GM15510 (cell line): ENCODE data around the gene ZNF273.

ENCODE experiments used
- POLR2A ChIP-seq: IDR thresholded peaks from 3 replicates; pipeline ENCODE4 v1.6.1; 2011; ENCODE audit warnings: borderline replicate concordance; ENCODE audit not compliant: insufficient read length; ENCODE audit errors: extremely low read depth

Gene ZNF273

GRCh38 chr7:64905133-64905532 lies 2.1 kb downstream of the ZNF273 start:
- no peak for TF ChIP-seq POLR2A

- TF ChIP-seq POLR2A, result no peak
Observed at GRCh38 chr7:64905547-64905946, 2.5 kb downstream of the ZNF273 start.

DNA sequence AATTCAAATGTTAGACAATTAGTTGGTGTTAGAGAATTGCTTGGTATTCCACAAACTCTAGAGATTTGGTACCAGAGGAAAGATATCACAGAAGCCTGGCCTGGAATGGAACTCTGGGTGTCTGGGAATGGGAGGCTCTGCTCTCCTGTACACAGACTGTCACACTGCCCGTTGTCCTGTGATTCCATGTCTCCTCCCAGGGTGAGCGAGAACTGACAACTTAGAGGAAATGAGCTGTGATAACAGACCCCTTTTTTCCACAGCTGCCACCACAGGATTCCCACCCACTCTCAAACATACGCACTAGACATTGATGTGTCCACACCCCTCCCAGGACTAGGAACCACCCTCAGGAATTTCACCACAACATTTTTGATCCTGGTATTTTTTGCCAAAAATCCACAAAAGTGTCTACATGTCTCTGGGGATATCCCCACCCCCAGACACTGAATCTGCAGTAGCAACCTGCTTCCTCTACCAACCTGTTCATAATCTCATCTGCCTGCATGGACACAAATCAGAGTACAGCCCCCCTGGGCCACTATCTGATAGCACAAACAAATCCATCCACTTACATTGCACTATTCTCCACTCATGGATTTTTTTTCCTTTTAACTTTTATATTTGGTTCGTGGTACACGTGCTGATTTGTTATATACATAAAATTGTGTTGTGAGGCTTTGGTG lies 4.7 kb downstream of the ZNF273 start:
- no peak for TF ChIP-seq POLR2A

- no peak for TF ChIP-seq POLR2A
Observed at GRCh38 chr7:64908358-64908757, 5.3 kb downstream of the ZNF273 start.

DNA sequence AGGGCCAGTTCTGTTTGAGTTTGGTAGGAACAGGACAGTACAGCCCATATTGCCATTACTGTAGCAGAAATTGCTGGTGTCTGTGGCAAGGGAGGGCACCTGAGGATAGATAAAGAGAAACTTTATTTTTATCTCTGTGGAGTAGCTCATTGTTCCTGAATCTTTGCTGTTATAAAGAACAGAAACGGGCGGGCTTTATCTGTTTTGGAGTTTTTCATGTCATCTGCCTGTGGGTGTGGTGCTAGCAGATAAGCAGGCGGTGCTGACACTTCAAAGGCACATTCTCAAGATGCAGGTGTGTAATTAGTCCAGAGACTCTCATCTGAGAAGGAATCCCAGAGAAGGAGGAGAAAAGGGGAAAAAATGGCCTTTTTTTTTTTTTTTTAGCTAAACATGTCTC lies 11.5 kb downstream of the ZNF273 start:
- TF ChIP-seq POLR2A, result no peak

- no peak for TF ChIP-seq POLR2A
Observed at GRCh38 chr7:64934478-64934877, 31.4 kb downstream of the ZNF273 start.

- TF ChIP-seq POLR2A, result no peak
Observed at GRCh38 chr7:64938540-64938939, 35.5 kb downstream of the ZNF273 start.

GRCh38 chr7:64945503-64946175 lies 42.6 kb downstream of the ZNF273 start:
- TF ChIP-seq POLR2A, result no peak

DNA sequence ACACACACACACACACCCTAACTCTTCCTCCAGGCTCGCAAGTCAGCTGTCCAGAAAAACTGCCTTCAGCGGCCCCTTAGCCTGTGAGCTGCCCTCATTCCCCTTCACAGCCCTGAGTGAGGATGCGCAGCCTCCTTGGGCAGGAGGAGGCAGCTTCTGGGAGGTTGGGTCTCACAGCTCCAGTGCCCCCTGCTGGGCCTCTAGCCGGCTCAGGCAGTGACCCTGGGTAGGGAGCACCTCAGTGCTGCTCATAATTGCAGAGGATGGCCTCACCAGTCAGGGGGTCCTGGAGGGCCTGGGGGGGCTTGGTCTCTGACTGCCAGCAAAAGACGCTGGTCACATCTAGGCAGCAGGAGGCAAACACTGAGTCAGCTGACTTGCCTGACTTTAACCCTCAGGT lies 43.7 kb downstream of the ZNF273 start:
- no peak for TF ChIP-seq POLR2A

DNA sequence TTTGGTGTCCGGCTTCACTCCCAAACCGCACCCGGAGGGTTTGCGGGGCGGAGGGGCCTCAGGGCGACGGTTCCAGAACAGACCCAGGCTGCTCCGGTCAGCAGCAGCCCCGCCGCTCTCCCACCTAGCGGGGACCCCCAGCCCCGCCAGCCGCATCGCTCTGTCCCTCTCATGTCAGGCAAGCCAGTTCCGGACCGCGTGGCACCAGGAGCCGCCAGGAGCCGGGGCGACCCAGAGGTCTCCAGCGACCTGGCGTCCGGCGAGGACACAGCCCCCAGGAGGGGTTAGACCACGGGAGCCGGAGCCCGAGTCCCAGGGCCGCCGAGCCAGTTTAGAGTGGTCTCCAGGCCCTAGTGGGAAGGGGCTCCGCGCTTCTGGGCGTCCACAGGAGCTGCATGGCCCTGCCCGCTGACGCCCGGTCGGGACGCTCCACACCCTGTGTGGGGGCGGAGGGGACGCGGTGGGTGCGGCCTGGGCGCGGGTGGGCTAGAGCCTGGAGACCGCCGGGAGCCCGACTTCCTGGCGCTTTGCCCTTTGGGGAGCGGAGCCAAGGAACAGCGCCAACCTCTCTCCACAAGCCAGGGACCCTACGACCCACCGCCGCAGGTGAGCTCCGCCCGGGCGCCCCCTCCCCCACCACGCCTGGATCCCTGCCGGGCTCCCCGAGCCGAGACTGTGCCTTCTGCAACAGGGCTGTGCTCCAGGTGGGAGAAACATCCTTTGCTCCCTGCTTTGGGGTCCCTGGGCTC lies 44.4 kb downstream of the ZNF273 start:
- no peak for TF ChIP-seq POLR2A

GRCh38 chr7:64951250-64951848 lies 48.3 kb downstream of the ZNF273 start:
- TF ChIP-seq POLR2A, result no peak

- no peak for TF ChIP-seq POLR2A
Observed at GRCh38 chr7:64959072-64959747, 56.1 kb downstream of the ZNF273 start.

DNA sequence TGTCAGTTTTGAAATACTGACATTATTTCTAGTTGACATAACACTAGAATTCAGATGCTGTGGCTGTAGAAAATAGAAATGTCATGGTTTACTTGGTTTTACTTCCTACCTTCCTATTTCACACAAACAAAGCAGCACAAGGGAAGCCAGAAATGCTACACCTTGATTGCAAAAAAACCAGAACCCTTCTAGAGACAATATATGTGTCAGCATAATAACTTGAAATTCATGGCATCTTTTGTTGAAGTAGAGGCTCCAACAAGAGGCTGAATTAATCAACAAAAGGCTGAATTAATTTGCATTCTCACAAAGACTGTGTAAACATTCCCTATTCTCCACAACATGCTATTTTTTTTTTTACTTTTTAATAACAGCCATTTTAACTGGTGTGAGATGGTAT lies 62.5 kb downstream of the ZNF273 start:
- TF ChIP-seq POLR2A, result no peak

GRCh38 chr7:64978497-64979203 lies 75.6 kb downstream of the ZNF273 start:
- TF ChIP-seq POLR2A, result no peak
